Astrocyte (in vitro differentiated cells and primary cell): Measurements from ENCODE around the gene TFDP2. TPM values are rescaled to one million over a fixed set of nuclear protein-coding genes. Genes with fewer than 3 reads are reported as not detected.

Experiments used
- DNase-seq: peaks from one replicate; pipeline ENCODE4 v3.0.0-alpha.2; 2010; ENCODE audit warnings: low read depth
- FAIRE-seq: peaks from 2 replicates; lab custom pipeline; 2011; peaks lifted over from hg19 to GRCh38; lab: Jason Lieb, UNC
- H2AFZ ChIP-seq: 2 replicates; pipeline ENCODE4 v1.6.0; 2012; ENCODE audit warnings: low read depth, low read length, inconsistent platforms
- H3K27ac ChIP-seq: 2 replicates; pipeline ENCODE4 v1.5.1; 2011; ENCODE audit warnings: low read depth, low read length, inconsistent platforms
- H3K27me3 ChIP-seq: 2 replicates; pipeline ENCODE4 v1.6.0; 2011; ENCODE audit warnings: low read length, inconsistent platforms; ENCODE audit not compliant: insufficient read depth
- H3K36me3 ChIP-seq: 2 replicates; pipeline ENCODE4 v1.5.1; 2011; ENCODE audit warnings: low read length, inconsistent platforms; ENCODE audit not compliant: insufficient read depth
- H3K4me1 ChIP-seq: 2 replicates; pipeline ENCODE4 v1.5.1; 2011; ENCODE audit warnings: low read length, inconsistent platforms; ENCODE audit not compliant: insufficient read depth
- H3K4me2 ChIP-seq: 2 replicates; pipeline ENCODE4 v1.6.0; 2012; ENCODE audit warnings: low read length, inconsistent platforms
- H3K4me3 ChIP-seq: 2 replicates; pipeline ENCODE4 v1.5.1; 2011; ENCODE audit warnings: low read depth, mild to moderate bottlenecking, low read length, inconsistent platforms; ENCODE audit not compliant: insufficient read depth
- H3K79me2 ChIP-seq: 2 replicates; pipeline ENCODE4 v1.6.0; 2012; ENCODE audit warnings: mild to moderate bottlenecking, low read length, inconsistent platforms; ENCODE audit not compliant: insufficient read depth
- H3K9ac ChIP-seq: 2 replicates; pipeline ENCODE4 v1.6.0; 2012; ENCODE audit warnings: mild to moderate bottlenecking, low read length, inconsistent platforms
- H3K9me3 ChIP-seq: 2 replicates; pipeline ENCODE4 v1.5.1; 2012; ENCODE audit warnings: low read depth, mild to moderate bottlenecking, low read length, inconsistent platforms; ENCODE audit not compliant: insufficient read depth
- H4K20me1 ChIP-seq: 2 replicates; pipeline ENCODE4 v1.6.0; 2012; ENCODE audit warnings: low read length, inconsistent platforms; ENCODE audit not compliant: insufficient read depth
- H3K27ac Mint-ChIP-seq: one replicate; pipeline ENCODE4 v1.8.0; 2021; ENCODE audit warnings: mild to moderate bottlenecking, mixed read lengths; ENCODE audit not compliant: unreplicated experiment
- H3K27me3 Mint-ChIP-seq: one replicate; pipeline ENCODE4 v1.8.0; 2021; ENCODE audit warnings: low read depth, mixed read lengths; ENCODE audit not compliant: unreplicated experiment
- H3K36me3 Mint-ChIP-seq: one replicate; pipeline ENCODE4 v1.8.0; 2021; ENCODE audit warnings: low read depth, mixed read lengths; ENCODE audit not compliant: unreplicated experiment
- H3K4me1 Mint-ChIP-seq: one replicate; pipeline ENCODE4 v1.8.0; 2021; ENCODE audit warnings: low read depth, mixed read lengths; ENCODE audit not compliant: unreplicated experiment
- H3K4me3 Mint-ChIP-seq: one replicate; pipeline ENCODE4 v1.8.0; 2021; ENCODE audit warnings: mild to moderate bottlenecking, moderate library complexity, mixed read lengths; ENCODE audit not compliant: unreplicated experiment
- H3K9me3 Mint-ChIP-seq: one replicate; pipeline ENCODE4 v1.8.0; 2021; ENCODE audit warnings: mild to moderate bottlenecking, mixed read lengths; ENCODE audit not compliant: unreplicated experiment
- CTCF ChIP-seq: IDR thresholded peaks from 2 replicates; pipeline ENCODE4 v1.5.1; 2011; ENCODE audit warnings: low read depth, mild to moderate bottlenecking, inconsistent platforms, low read length, moderate library complexity; ENCODE audit not compliant: insufficient read depth
- EZH2 ChIP-seq: IDR thresholded peaks from 2 replicates; pipeline ENCODE4 v1.6.1; 2012; ENCODE audit warnings: mild to moderate bottlenecking, low read length, inconsistent platforms; ENCODE audit not compliant: insufficient read depth
- total RNA-seq: library from RNA; stranded (reverse); gene quantifications from 2 replicates; pipeline ENCODE4 v1.2.1, GENCODE V29; 2021

The TFDP2 gene
- total RNA-seq, 1 donor from 2014 or later: 51.0 TPM

- H3K4me3 Mint-ChIP-seq: no peak overlapping the region
- Histone ChIP-seq H3K79me2 (peaks cover 19% of the 10 kb centered on the region), H3K4me1 (no peaks in the 10 kb centered on the region), H2AFZ (no peak overlapping the region), H3K4me3 (no peak overlapping the region), H4K20me1 (no peaks in the 10 kb centered on the region), H3K9ac (no peak overlapping the region), H3K27ac (no peak overlapping the region), H3K36me3 (no peaks in the 10 kb centered on the region), H3K4me2 (no peak overlapping the region), H3K9me3 (no peaks in the 10 kb centered on the region), H3K27me3 (no peaks in the 10 kb centered on the region)
- H3K4me1 Mint-ChIP-seq: peaks cover 5% of the 10 kb centered on the region
- H3K27ac Mint-ChIP-seq: no peak overlapping the region
- H3K9me3 Mint-ChIP-seq: no peaks in the 10 kb centered on the region
- DNase-seq (no peak), FAIRE-seq (no peak)
- no peaks in the 10 kb centered on the region for H3K36me3 Mint-ChIP-seq
- no peaks in the 10 kb centered on the region for H3K27me3 Mint-ChIP-seq
- TF ChIP-seq EZH2 (no peak), CTCF (no peak)
Measured at GRCh38 chr3:142029791-142030190, 119.6 kb downstream of the TFDP2 start.

GRCh38 chr3:142029052-142029642 is 120.2 kb downstream of the TFDP2 start:
- Histone ChIP-seq H3K9me3 (no peaks in the 10 kb centered on the region), H3K4me1 (no peaks in the 10 kb centered on the region), H3K9ac (no peak overlapping the region), H3K27ac (no peak overlapping the region), H3K4me3 (no peak overlapping the region), H4K20me1 (no peaks in the 10 kb centered on the region), H3K36me3 (no peaks in the 10 kb centered on the region), H3K4me2 (no peak overlapping the region), H3K27me3 (no peaks in the 10 kb centered on the region), H3K79me2 (peaks cover 19% of the 10 kb centered on the region), H2AFZ (no peak overlapping the region)
- no peak for DNase-seq
- no peak for TF ChIP-seq EZH2
- no peak for TF ChIP-seq CTCF
- H3K27ac Mint-ChIP-seq: no peak overlapping the region
- no peak for FAIRE-seq
- no peaks in the 10 kb centered on the region for H3K27me3 Mint-ChIP-seq
- H3K9me3 Mint-ChIP-seq: no peaks in the 10 kb centered on the region
- H3K4me3 Mint-ChIP-seq: no peak overlapping the region
- H3K4me1 Mint-ChIP-seq: peaks cover 5% of the 10 kb centered on the region
- H3K36me3 Mint-ChIP-seq: no peaks in the 10 kb centered on the region

- Mint-ChIP-seq H3K27ac (peak overlapping the region; percentile 75), H3K36me3 (no peaks in the 10 kb centered on the region), H3K4me3 (peak overlapping the region; percentile 94), H3K9me3 (no peaks in the 10 kb centered on the region), H3K27me3 (no peaks in the 10 kb centered on the region), H3K4me1 (peaks cover 5% of the 10 kb centered on the region)
- Histone ChIP-seq H3K4me1 (no peaks in the 10 kb centered on the region), H3K9ac (peak overlapping the region; percentile 72), H3K79me2 (peaks cover 19% of the 10 kb centered on the region), H3K36me3 (no peaks in the 10 kb centered on the region), H3K4me3 (peak overlapping the region; percentile 73), H3K27ac (peak overlapping the region; percentile 33), H3K9me3 (no peaks in the 10 kb centered on the region), H4K20me1 (no peaks in the 10 kb centered on the region), H3K4me2 (peak overlapping the region; percentile 82), H3K27me3 (no peaks in the 10 kb centered on the region), H2AFZ (peak overlapping the region; percentile 44)
- TF ChIP-seq CTCF: no peak
- TF ChIP-seq EZH2: no peak
- peak; percentile 91 for DNase-seq
- peak; percentile 74 for FAIRE-seq
Measured at GRCh38 chr3:142028243-142028777, 121.0 kb downstream of the TFDP2 start.
